T-helper 1 cell treated with Interleukin-12 subunit alpha and Interleukin-12 subunit beta and Interleukin-4 antibody, amounts not matched to agents 30 ng/mL and 1 ng/mL, for 36 hours (primary cell): ENCODE data around the gene SULT1A3. TPM values are rescaled to one million over a fixed set of nuclear protein-coding genes. Genes with fewer than 3 reads are reported as not detected.

Source experiments
- total RNA-seq: library from RNA; stranded (reverse); gene quantifications from 2 replicates; pipeline ENCODE4 v1.2.3, GENCODE V29; 2022

SULT1A3 gene
- total RNA-seq, 1 donor from 2014 or later = 29.2 TPM

Other genes with a start within 250 kb of the SULT1A3 start
- gene TMEM219, start 237.2 kb upstream of the SULT1A3 start, total RNA-seq = 46.1 and 54.0 TPM in 2 replicates
- gene TAOK2, start 225.4 kb upstream of the SULT1A3 start, total RNA-seq = 39.8 and 41.5 TPM in 2 replicates
- gene HIRIP3, start 203.6 kb upstream of the SULT1A3 start, total RNA-seq = 35.8 and 36.9 TPM in 2 replicates
- 98.2 and 112 TPM in 2 replicates for gene INO80E, start 203.0 kb upstream of the SULT1A3 start, total RNA-seq
- not detected in 2 replicates for gene DOC2A, start 188.2 kb upstream of the SULT1A3 start, total RNA-seq
- gene C16orf92, start 176.1 kb upstream of the SULT1A3 start, total RNA-seq = not detected in 2 replicates
- 1.4 and 2.3 TPM in 2 replicates for gene TLCD3B, start 168.0 kb upstream of the SULT1A3 start, total RNA-seq
- 1,204 and 1,207 TPM in 2 replicates for gene ALDOA, start 133.5 kb upstream of the SULT1A3 start, total RNA-seq
- 147 and 149 TPM in 2 replicates for gene PPP4C, start 123.3 kb upstream of the SULT1A3 start, total RNA-seq
- 0.54 and 0.68 TPM in 2 replicates for gene TBX6, start 107.3 kb upstream of the SULT1A3 start, total RNA-seq
- gene YPEL3, start 103.0 kb upstream of the SULT1A3 start, total RNA-seq = 49.2 and 51.4 TPM in 2 replicates
- 7.6 and 11.2 TPM in 2 replicates for gene GDPD3, start 85.7 kb upstream of the SULT1A3 start, total RNA-seq
- gene MAPK3, start 76.0 kb upstream of the SULT1A3 start, total RNA-seq = 65.5 and 68.9 TPM in 2 replicates
- 1,802 and 1,829 TPM in 2 replicates for gene CORO1A, start 15.7 kb upstream of the SULT1A3 start, total RNA-seq
- gene BOLA2B, start 5.6 kb upstream of the SULT1A3 start, total RNA-seq = 183 and 188 TPM in 2 replicates
- 57.3 and 64.3 TPM in 2 replicates for gene SLX1A, start 5.4 kb upstream of the SULT1A3 start, total RNA-seq
- 10.8 and 19.5 TPM in 2 replicates for gene NPIPB13, start 49.2 kb downstream of the SULT1A3 start, total RNA-seq
- 84.1 and 88.8 TPM in 2 replicates for gene CD2BP2, start 156.1 kb downstream of the SULT1A3 start, total RNA-seq
- gene TBC1D10B, start 171.2 kb downstream of the SULT1A3 start, total RNA-seq = 71.1 and 72.7 TPM in 2 replicates
- not detected in 2 replicates for gene MYL11, start 175.5 kb downstream of the SULT1A3 start, total RNA-seq
- 355 and 356 TPM in 2 replicates for gene SEPTIN1, start 183.3 kb downstream of the SULT1A3 start, total RNA-seq
- 17.2 and 18.0 TPM in 2 replicates for gene ZNF48, start 196.2 kb downstream of the SULT1A3 start, total RNA-seq
- gene ZNF771, start 208.4 kb downstream of the SULT1A3 start, total RNA-seq = 4.9 and 5.9 TPM in 2 replicates
- gene DCTPP1, start 230.8 kb downstream of the SULT1A3 start, total RNA-seq = 76.4 and 78.5 TPM in 2 replicates
- 73.8 and 77.3 TPM in 2 replicates for gene SEPHS2, start 246.6 kb downstream of the SULT1A3 start, total RNA-seq